GM12872 (cell line): Measurements from ENCODE around the gene ARMC9.

ENCODE experiments used
- TF ChIP-seq, protein P1 (sequence below): IDR thresholded peaks from 3 replicates; pipeline ENCODE4 v1.5.1; 2011; ENCODE audit warnings: low read depth, mild to moderate bottlenecking, low read length, moderate library complexity; ENCODE audit not compliant: insufficient read depth

The ARMC9 gene

DNA sequence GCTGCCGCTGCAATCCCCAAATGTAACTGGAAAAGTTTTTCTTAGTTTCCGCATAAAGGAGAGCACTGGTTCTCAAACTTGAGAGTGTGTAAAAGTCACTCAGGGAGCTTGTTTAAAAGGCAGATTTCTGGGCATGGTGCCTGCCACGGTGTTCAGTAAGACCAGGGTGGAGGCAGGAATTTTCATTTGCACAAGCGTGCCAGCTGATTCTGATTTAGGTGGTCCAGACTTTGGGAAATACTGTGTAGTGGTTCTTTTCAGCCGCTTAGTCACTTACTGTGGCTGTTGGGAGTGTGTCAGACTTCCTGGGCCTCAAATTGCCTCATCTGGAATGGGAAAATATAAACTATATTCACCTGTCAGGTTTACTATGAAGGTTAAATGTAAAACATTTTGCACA lies 788 bp downstream of the ARMC9 start:
- TF ChIP-seq, protein P1, sequence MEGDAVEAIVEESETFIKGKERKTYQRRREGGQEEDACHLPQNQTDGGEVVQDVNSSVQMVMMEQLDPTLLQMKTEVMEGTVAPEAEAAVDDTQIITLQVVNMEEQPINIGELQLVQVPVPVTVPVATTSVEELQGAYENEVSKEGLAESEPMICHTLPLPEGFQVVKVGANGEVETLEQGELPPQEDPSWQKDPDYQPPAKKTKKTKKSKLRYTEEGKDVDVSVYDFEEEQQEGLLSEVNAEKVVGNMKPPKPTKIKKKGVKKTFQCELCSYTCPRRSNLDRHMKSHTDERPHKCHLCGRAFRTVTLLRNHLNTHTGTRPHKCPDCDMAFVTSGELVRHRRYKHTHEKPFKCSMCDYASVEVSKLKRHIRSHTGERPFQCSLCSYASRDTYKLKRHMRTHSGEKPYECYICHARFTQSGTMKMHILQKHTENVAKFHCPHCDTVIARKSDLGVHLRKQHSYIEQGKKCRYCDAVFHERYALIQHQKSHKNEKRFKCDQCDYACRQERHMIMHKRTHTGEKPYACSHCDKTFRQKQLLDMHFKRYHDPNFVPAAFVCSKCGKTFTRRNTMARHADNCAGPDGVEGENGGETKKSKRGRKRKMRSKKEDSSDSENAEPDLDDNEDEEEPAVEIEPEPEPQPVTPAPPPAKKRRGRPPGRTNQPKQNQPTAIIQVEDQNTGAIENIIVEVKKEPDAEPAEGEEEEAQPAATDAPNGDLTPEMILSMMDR: no peak

DNA sequence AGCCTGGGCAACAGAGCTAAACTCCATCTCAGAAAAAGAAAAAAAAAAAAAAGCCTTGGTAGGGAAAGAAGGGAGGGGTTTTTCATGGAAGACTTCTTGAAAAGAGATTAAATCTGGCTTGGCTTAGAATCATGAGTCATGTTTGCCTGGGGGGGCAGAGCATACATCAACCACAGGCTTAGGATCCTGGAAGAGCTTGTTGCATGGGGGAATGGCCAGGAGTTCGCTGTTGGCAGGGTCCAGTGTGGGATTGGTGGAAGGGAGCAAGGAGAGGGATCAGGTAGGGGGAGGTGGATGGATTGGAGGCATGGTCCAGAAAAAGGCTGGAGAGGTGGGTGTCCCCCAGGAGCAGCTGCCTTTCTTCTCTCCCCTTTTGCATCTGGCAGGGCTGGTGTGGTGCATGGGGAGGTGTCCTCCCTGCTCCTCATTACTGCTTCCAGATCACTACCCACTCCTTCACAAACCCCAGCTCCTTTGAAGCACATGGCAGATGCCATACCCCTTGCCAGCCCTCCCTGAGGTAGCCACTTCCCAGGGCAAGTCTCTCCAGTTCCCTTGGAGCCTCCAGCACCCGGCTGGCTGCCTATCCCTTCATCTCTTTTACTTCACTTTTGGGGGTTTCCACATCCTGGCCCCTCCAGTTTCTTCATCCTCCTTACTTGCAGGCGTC lies 2.5 kb downstream of the ARMC9 start:
- TF ChIP-seq, protein P1: no peak

DNA sequence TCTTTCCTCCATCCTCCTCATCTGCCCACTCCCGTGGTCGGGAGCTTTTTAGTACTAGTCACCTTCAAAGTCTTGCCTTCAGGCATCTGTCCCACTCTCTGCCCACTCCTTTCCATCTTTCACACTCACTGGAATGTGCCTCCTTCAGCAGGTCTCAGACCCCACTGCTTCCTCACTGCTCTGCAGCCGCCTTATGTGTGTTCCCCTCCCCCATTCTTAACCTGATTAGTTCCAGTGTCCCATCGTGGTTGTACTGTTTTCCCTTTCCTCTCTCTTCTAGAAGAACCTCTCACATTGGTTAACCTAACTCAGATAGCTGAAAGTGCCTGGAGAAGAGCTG lies 3.0 kb downstream of the ARMC9 start:
- TF ChIP-seq, protein P1: no peak

DNA sequence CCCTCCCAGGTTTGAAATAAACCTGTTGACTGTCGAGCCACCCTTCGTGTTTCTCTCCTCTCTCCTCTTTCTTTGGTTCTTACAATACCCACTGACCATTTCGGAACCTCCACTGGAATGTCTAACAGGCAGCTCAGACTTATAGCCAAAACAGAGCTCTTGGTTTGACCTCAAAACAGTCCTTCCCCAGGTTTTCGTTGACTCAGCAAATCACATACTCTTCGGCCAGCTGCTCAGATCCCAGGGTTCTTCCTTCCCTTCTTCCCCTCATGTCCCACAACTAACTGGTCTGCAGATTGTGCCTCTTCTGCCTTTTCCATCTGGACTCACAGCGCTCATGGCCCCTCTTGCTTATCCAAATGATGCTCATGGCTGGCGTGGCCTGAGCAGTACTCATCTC lies 4.7 kb downstream of the ARMC9 start:
- TF ChIP-seq, protein P1: no peak

DNA sequence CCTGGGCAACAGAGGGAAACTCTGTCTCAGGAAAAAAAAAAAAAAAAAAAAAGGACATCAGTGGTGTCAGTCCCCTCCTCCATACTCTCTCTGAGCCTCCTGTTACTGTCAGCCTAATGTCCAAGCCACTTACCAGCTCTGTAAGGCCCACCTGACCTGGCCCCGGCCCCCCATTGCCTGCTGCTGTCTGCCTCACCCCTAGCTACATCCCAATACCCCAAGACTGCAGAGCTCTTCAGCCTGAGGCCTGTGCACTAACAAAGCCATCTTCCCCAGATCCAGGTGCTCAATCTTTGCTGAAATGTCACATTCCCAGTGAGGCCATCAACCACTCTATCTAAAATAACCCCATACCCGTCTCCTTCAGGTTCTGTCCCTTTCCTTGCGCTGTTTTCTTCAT lies 5.7 kb downstream of the ARMC9 start:
- TF ChIP-seq, protein P1: no peak

DNA sequence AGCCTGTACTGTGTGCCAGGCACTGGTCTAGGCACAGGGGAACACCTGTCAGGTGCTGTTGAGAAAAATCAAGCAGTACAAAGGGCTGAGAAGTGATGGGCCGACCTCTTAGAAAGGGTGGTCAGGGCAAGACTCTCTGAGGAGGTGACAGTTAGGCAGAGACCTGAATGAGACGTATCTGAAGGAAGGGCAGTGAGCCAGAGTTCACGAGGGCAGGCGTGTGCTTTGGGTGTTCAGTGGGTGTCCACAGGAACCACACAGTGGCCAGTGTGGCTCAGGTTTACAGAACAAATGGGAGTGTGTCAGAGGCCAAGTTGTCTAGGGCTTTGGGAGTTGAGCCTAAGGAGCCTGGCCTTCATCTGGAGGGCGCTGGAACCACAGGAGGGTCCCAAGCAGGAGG lies 6.2 kb downstream of the ARMC9 start:
- TF ChIP-seq, protein P1: no peak

DNA sequence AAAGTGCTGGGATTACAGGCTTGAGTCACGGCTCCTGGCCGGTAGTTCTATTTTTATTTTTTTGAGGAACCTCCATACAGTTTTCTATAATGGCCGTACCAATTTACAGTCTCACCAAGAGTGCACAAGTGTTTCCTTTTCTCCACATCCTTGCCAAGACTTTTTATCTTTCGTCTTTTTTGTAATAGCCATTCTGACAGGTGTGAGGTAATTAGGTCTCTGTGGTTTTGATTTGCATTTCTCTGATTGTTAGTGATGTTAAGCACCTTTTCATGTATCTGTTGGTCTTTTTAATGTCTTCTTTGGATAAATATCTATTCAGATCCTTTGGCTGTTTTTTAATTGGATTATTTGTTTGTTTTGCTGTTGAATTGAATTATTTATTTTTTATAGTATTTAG lies 9.3 kb downstream of the ARMC9 start:
- TF ChIP-seq, protein P1: no peak
